SKM-1 treated with dmso at 0.1 percent for 144 hours (cell line): Measurements from ENCODE around the gene MYOT.

Experiments
- DNase-seq: peaks from one replicate; lab custom pipeline; 2025; ENCODE audit not compliant: unreplicated experiment; lab: John Stamatoyannopoulos, UW

The MYOT gene, protein sequence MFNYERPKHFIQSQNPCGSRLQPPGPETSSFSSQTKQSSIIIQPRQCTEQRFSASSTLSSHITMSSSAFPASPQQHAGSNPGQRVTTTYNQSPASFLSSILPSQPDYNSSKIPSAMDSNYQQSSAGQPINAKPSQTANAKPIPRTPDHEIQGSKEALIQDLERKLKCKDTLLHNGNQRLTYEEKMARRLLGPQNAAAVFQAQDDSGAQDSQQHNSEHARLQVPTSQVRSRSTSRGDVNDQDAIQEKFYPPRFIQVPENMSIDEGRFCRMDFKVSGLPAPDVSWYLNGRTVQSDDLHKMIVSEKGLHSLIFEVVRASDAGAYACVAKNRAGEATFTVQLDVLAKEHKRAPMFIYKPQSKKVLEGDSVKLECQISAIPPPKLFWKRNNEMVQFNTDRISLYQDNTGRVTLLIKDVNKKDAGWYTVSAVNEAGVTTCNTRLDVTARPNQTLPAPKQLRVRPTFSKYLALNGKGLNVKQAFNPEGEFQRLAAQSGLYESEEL

GRCh38 chr5:137867664-137868063 is at the start of gene MYOT:
Gene MYOT (plus strand): TSS chr5:137867860. CDS start chr5:137870652, 2,792 bp downstream.
- DNase-seq, result no peak

- DNase-seq, result no peak
Observed at GRCh38 chr5:137819766-137820165, 47.9 kb upstream of the MYOT start.

- DNase-seq, result peak; percentile 84
Observed at GRCh38 chr5:137822158-137822764, 45.4 kb upstream of the MYOT start.

- DNase-seq, result no peak
Observed at GRCh38 chr5:137822984-137823383, 44.7 kb upstream of the MYOT start.

DNA sequence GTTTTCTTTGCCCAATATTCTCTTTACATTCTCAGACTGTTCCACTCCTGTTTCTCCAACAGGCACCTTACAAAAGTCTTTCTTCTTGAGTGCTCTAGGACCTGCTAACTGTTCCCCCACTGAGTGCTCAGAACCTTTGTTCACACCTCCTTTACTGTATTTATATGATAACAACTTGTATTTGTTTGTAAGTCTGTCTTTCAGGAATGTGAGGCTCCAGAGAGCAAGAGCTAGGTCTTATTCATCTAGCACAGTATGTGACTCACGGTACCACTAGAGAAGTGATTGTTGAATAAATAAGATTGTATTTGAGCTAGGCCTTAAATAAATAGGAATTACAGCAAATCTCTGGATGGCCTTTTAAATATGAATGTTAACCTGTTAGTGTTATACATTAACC is 42.5 kb upstream of the MYOT start:
- no peak for DNase-seq

DNA sequence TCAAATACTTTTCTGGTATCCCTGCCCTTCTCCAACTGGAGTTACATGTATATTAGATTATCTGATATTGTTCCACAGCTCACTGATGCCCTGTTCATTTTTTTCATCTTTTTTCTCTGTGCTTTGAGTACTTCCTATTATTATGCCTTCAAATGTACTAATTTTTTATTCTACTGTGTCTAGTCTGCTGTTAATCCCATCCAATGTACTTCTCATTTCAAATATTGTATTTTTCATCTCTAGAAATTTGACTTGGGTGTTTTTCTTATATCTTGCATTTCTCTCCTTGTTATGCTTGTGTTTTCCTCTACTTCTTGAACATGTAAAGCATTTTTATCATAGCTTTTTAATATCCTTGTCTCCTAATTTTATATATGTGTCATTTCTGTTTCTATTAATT is 41.6 kb upstream of the MYOT start:
- no peak for DNase-seq

- no peak for DNase-seq
Observed at GRCh38 chr5:137828180-137828579, 39.5 kb upstream of the MYOT start.

DNA sequence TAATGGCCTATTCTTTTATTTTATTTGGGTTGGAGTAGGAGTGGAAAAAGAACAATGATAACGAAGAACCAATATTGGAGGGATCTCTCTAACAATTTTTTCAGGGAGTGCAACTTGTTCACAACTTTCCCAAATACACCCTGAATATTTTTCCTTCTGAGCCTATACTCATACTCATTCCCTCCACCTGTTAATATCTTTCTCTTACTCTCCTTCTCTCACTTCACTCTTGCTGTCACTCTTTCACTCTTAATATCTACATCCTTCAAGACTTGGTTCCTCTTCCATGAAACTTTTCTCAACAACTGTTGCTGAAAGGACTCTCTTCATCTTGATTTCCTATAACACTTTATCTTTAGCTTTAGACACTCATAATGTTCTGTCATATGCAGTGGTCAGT is 39.0 kb upstream of the MYOT start:
- no peak for DNase-seq

DNA sequence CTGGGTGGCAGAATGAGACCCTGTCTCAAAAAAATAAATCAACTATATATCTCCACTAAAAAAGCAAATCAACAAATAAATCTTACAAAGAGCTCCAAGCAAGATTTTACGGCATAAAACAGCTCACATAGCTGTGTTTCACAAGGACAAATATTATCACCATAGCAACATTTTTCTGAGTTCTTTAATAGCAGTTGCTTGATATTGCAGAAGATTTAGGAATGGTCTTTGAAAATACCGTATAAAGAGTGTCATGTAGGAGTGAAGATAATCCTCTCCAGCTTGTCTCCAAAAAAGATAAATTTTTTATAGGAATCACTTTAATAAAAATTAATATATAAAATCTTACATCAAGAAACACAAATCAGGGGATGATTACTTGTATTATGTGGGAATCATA is 36.6 kb upstream of the MYOT start:
- DNase-seq, result no peak

GRCh38 chr5:137831526-137831925 is 36.1 kb upstream of the MYOT start:
- DNase-seq, result no peak

GRCh38 chr5:137832416-137832815 is 35.2 kb upstream of the MYOT start:
- no peak for DNase-seq

GRCh38 chr5:137833463-137833862 is 34.2 kb upstream of the MYOT start:
- DNase-seq, result no peak

DNA sequence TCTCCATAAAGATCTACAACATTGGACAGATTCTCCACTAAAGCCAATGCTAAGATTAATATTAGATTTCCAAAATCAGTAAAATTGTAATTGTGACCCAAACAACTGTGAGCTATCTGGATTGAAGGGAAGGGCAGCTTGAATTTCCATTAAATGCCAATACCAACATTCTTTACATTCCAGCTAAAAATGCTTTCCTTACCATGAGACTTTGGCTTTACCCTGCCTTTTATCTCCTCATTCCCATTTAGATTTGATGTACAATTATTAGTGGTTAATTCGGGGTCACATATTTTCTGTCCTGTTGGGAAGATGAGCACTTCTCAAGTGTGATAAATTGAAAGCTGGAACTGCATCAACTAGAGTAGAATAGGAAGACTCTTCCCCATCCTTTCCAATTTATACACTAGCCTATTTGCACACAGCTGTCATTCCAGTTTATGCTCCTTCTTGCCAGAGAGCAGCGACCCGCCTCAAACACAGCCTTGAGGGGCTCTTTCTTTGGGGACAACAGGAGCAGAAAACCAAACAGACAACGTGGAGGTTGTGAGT is 33.1 kb upstream of the MYOT start:
- DNase-seq, result no peak

- DNase-seq, result no peak
Observed at GRCh38 chr5:137836298-137836697, 31.4 kb upstream of the MYOT start.

DNA sequence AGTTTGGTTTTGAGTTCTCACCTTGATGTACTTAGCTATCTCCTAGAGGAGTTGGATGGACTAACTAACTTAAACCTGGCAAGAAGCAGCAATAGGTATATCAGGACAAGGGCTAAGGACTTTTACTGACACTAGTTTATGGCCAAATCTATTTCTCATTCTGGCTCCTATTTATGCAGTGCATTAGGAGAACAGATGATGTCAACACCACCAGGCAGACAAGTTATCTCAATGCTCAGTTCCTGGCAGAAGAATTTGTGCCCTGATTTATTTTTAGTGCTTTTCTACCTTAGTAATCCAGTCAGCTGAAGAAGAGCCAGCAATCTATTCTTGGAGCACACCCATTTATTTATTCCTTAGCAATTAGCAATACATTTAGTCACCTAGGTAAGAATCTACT is 30.7 kb upstream of the MYOT start:
- DNase-seq, result no peak

- DNase-seq, result no peak
Observed at GRCh38 chr5:137837491-137838394, 29.9 kb upstream of the MYOT start.

DNA sequence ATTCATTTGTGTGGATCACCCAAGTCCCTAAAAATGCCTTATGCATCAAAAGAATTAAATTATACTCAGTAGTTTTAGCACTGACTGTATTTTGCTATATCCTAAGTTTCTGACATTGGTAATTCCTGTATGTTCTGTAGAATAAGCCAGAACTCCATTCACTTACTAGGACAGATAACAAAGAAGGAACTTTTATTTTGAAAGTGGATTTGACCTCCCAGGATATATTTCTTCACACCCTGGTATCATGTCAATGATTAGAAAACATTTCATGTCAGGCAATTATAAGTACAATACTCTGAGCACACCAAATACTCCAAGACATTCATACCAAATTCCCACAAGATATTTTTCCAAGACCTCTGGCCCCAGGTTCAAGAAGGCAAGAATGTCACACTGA is 28.7 kb upstream of the MYOT start:
- no peak for DNase-seq

DNA sequence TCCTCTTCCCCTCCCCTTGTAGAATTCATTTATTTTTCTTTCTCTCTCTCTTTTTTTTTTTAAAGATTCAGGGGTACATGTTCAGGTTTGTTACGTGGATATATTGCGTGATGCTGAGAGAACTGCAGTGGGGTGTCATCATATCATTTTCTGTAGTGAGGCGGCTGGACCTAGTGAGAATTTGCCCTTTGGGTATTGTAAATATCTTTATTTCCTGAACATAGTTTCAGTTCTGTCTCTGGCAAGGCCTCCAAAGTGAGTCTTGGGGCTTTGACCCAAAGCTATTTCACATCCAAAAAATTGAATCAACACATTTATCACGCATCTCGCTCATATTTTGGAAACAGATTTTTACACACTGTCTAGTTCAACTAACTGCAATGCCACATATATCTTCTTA is 25.4 kb upstream of the MYOT start:
- DNase-seq, result no peak

- no peak for DNase-seq
Observed at GRCh38 chr5:137843676-137844299, 23.9 kb upstream of the MYOT start.

DNA sequence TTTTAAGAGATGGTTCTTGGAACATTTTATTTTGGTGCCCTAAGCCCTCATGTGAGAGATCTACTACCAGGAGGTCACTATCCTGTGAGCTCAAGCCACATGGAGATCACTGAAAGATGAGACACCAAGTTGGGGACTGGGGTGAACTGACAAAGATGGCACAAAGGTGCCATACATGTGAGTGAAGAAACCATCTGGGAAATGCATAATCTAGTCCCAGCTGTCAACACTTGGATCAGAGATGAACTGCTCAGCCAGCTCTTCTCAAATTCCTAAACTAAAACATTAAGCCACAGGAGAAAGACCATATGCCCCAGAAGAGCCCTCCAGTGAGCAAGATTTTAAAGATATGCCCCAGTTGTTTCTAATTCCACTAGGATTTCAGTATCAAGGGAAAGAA is 22.2 kb upstream of the MYOT start:
- DNase-seq, result no peak

DNA sequence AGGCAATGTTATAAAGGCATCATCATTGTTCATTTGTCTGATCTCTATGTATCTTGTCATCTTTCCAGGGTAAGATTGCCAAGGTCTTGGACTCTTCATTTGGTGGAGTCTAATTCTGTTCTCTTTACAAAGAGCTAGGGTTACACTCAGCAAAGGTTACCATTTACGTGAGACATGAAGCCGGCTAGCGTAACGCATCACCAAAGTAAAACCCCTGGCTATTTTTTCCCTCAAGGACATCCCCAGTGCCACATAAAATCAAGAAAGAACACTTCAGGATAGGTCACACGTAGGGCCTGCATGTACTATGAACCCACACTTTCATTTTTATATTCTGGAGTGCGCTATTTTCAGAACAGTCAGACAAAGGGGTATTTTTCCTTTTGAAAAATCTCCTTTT is 20.0 kb upstream of the MYOT start:
- DNase-seq, result no peak
